Endodermal cell (in vitro differentiated cells): ENCODE results near the gene ABCC6. TPM values are rescaled to one million over a fixed set of nuclear protein-coding genes. Genes with fewer than 3 reads are reported as not detected.

Experiments used
- DNase-seq: peaks from one replicate; pipeline ENCODE4 v3.0.0-alpha.2; 2017
- H3K27ac ChIP-seq: 2 replicates; pipeline ENCODE4 v1.5.1; 2013; ENCODE audit warnings: mild to moderate bottlenecking, low read depth, low read length, moderate library complexity
- H3K27me3 ChIP-seq: 2 replicates; pipeline ENCODE4 v1.6.1; 2013; ENCODE audit warnings: mild to moderate bottlenecking, low read length, moderate library complexity; ENCODE audit not compliant: insufficient read depth, control insufficient read depth, poor library complexity, severe bottlenecking
- H3K36me3 ChIP-seq: 2 replicates; pipeline ENCODE4 v1.7.0; 2013; ENCODE audit warnings: mild to moderate bottlenecking, low read length, moderate library complexity; ENCODE audit not compliant: control insufficient read depth, insufficient read depth
- H3K4me1 ChIP-seq: one replicate; pipeline ENCODE4 v1.7.0; 2013; ENCODE audit warnings: low read length; ENCODE audit not compliant: control insufficient read depth, insufficient read depth
- H3K4me3 ChIP-seq: 2 replicates; pipeline ENCODE4 v1.5.1; 2013; ENCODE audit warnings: mild to moderate bottlenecking, low read length, moderate library complexity
- H3K9ac ChIP-seq: 2 replicates; pipeline ENCODE4 v1.6.1; 2013; ENCODE audit warnings: mild to moderate bottlenecking, low read length, moderate library complexity; ENCODE audit not compliant: poor library complexity, severe bottlenecking; ENCODE audit errors: extremely low read depth
- H3K9me3 ChIP-seq: 2 replicates; pipeline ENCODE4 v1.6.1; 2013; ENCODE audit warnings: mild to moderate bottlenecking, low read length, moderate library complexity; ENCODE audit not compliant: control insufficient read depth
- H3K27ac Mint-ChIP-seq: 2 replicates; pipeline ENCODE4 v1.8.0; 2020; ENCODE audit warnings: mixed read lengths
- H3K27me3 Mint-ChIP-seq: 2 replicates; pipeline ENCODE4 v1.8.0; 2021; ENCODE audit warnings: mild to moderate bottlenecking, mixed read lengths; ENCODE audit not compliant: insufficient read depth
- H3K36me3 Mint-ChIP-seq: 2 replicates; pipeline ENCODE4 v1.8.0; 2020; ENCODE audit warnings: low read depth, mixed read lengths
- H3K4me1 Mint-ChIP-seq: 2 replicates; pipeline ENCODE4 v1.8.0; 2020; ENCODE audit warnings: mixed read lengths
- H3K4me3 Mint-ChIP-seq: 2 replicates; pipeline ENCODE4 v1.8.0; 2020; ENCODE audit warnings: mild to moderate bottlenecking, moderate library complexity, mixed read lengths
- H3K9me3 Mint-ChIP-seq: 2 replicates; pipeline ENCODE4 v1.8.0; 2020; ENCODE audit warnings: mild to moderate bottlenecking, mixed read lengths
- CTCF ChIP-seq: fragments of 200-600 bp; sonication (generic); conservative IDR thresholded peaks from 2 replicates; pipeline ENCODE4 v1.5.0; 2021; ENCODE audit warnings: antibody characterized with exemption, mild to moderate bottlenecking
- WGBS, 2 experiments: methylation state at CpG; one replicate each; pipeline versions ENCODE4 v1.1.5 to v1.1.7; 2013; ENCODE audit warnings: missing lambda C conversion rate in 2 of 2, mixed read lengths in 1 of 2; ENCODE audit not compliant: insufficient coverage in 1 of 2, insufficient read length in 1 of 2; 5-methylcytosine and 5-hydroxymethylcytosine counted together
- total RNA-seq, 2 donors: library from RNA; stranded (reverse); fragmentation: NEBNext Ultra II Directional in 1 of 2; extraction: Animal tissue kit (Norgen Biotek cat#: 25700) in 1 of 2; gene quantifications; 2 replicates in 1 of 2; 3 replicates in 1 of 2; pipeline ENCODE4 v1.2.1, GENCODE V29; 2021

The ABCC6 gene
- total RNA-seq, 2 donors from 2014 or later = 6.5 to 7.8 TPM

DNA sequence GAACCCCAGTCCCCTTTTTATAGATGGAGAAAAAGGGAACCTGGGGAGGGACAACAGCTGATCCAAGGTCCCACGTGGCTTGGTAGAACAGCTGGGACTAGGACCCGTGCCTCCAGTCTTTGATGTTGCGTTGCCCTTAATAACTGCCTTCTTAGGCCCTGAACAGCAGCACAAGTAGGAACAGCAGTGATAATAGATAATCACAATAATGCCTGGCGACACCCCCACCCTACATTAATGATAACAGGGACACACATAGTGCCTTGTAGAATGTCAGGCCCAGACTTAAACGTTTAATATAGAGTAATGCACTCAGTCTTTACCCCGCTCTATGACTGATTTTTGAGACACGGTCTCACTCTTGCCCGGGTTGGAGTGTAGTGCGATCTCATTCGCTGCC, 96.4 kb downstream of the ABCC6 start:
- Histone ChIP-seq H3K4me3 (no peak overlapping the region), H3K27me3 (no peaks in the 10 kb centered on the region), H3K9ac (no peak overlapping the region), H3K36me3 (peaks cover 39% of the 10 kb centered on the region), H3K9me3 (peaks cover 10% of the 10 kb centered on the region), H3K27ac (no peak overlapping the region), H3K4me1 (no peaks in the 10 kb centered on the region)
- TF ChIP-seq CTCF = no peak
- peaks cover 59% of the 10 kb centered on the region for H3K36me3 Mint-ChIP-seq
- no peak for DNase-seq
- H3K4me1 Mint-ChIP-seq = no peaks in the 10 kb centered on the region
- H3K4me3 Mint-ChIP-seq = no peak overlapping the region
- H3K9me3 Mint-ChIP-seq = peaks cover 15% of the 10 kb centered on the region
- peak overlapping the region; percentile 90 for H3K27ac Mint-ChIP-seq
- H3K27me3 Mint-ChIP-seq = no peaks in the 10 kb centered on the region
- WGBS, 2 experiments = 86 to 90% methylated on average over 10 of the region's 10 CpGs

DNA sequence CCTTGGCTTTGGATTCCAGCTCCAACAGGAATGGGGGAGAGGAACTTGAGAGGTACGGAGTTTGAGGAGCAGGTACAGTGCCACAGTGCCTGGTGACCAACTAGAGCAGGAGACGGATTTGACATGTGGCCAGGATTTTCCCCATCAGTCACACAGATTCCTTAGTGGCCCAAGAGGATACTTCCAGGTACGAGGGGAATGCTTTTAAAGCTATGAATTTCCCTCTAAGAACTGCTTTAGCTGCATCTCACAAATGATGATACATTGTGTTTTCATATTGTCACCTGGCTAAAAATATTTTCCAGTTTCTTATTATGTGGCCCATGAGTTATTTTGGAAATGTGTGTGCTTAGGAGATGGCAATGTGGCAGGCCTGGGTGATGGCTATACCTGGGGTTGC, 98.3 kb downstream of the ABCC6 start:
- peaks cover 39% of the 10 kb centered on the region for H3K36me3 ChIP-seq
- no peaks in the 10 kb centered on the region for H3K4me1 ChIP-seq
- Mint-ChIP-seq H3K36me3 (peaks cover 64% of the 10 kb centered on the region), H3K27me3 (no peaks in the 10 kb centered on the region), H3K27ac (no peak overlapping the region), H3K4me3 (no peak overlapping the region), H3K9me3 (peaks cover 15% of the 10 kb centered on the region), H3K4me1 (no peaks in the 10 kb centered on the region)
- no peaks in the 10 kb centered on the region for H3K27me3 ChIP-seq
- no peak for TF ChIP-seq CTCF
- no peak for DNase-seq
- 93 to 100% methylated on average over 3 of the region's 3 CpGs for WGBS, 2 experiments
- H3K4me3 ChIP-seq = no peak overlapping the region
- peaks cover 10% of the 10 kb centered on the region for H3K9me3 ChIP-seq
- H3K27ac ChIP-seq = no peak overlapping the region
- no peak overlapping the region for H3K9ac ChIP-seq

- Mint-ChIP-seq H3K36me3 (peaks cover 67% of the 10 kb centered on the region), H3K27me3 (no peaks in the 10 kb centered on the region), H3K4me3 (no peak overlapping the region), H3K27ac (no peak overlapping the region), H3K9me3 (peaks cover 15% of the 10 kb centered on the region), H3K4me1 (no peaks in the 10 kb centered on the region)
- WGBS, 2 experiments = 95% methylated on average over 8 to 10 of the region's 10 CpGs
- DNase-seq = no peak
- no peak overlapping the region for H3K9ac ChIP-seq
- TF ChIP-seq CTCF = no peak
- no peak overlapping the region for H3K27ac ChIP-seq
- H3K9me3 ChIP-seq = peaks cover 10% of the 10 kb centered on the region
- peaks cover 39% of the 10 kb centered on the region for H3K36me3 ChIP-seq
- H3K4me1 ChIP-seq = no peaks in the 10 kb centered on the region
- H3K27me3 ChIP-seq = no peaks in the 10 kb centered on the region
- H3K4me3 ChIP-seq = no peak overlapping the region
Measured at GRCh38 chr16:16124438-16124837, 98.9 kb downstream of the ABCC6 start.
